ENCODE results near the gene TRPM5.
A peak's percentile ranks its signal among the peaks of the same experiment; 100 is the strongest.
"Not testable (repeated sequence)": the region's sequence is repeated elsewhere in the genome, so short reads cannot be mapped to it uniquely, and the experiment has no call there.

The TRPM5 gene

GRCh38 chr11:2443881-2444820 is at the start of gene TRPM5:
Gene TRPM5 (minus strand): TSS chr11:2444514. CDS start chr11:2423036, 21,478 bp downstream.
- DNase-seq: no peak

GRCh38 chr11:2489083-2489482 is 44.8 kb upstream of the TRPM5 start:
- no peak for DNase-seq

- no peak for DNase-seq
These were observed 43.7 kb upstream of the TRPM5 start for GRCh38 chr11:2488004-2488403.

- no peak for DNase-seq
These were observed 40.3 kb upstream of the TRPM5 start for GRCh38 chr11:2484576-2485125.

GRCh38 chr11:2483426-2483825 is 39.1 kb upstream of the TRPM5 start:
- DNase-seq: peak in 1 of 2 experiments; percentile 39

- peak in 1 of 2 experiments; percentile 38 for DNase-seq
These were observed 38.4 kb upstream of the TRPM5 start for GRCh38 chr11:2482745-2483144.

- no peak for DNase-seq
These were observed 37.9 kb upstream of the TRPM5 start for GRCh38 chr11:2482204-2482603.

- DNase-seq: peak in 1 of 2 experiments; percentile 1
These were observed 36.9 kb upstream of the TRPM5 start for GRCh38 chr11:2481253-2481652.

- no peak for DNase-seq
These were observed 36.5 kb upstream of the TRPM5 start for GRCh38 chr11:2480874-2481220.

- DNase-seq: not testable (repeated sequence)
These were observed 36.0 kb upstream of the TRPM5 start for GRCh38 chr11:2480067-2480873.

- no peak for DNase-seq
These were observed 33.6 kb upstream of the TRPM5 start for GRCh38 chr11:2477936-2478335.

- DNase-seq: no peak
These were observed 32.9 kb upstream of the TRPM5 start for GRCh38 chr11:2477254-2477653.

- DNase-seq: peak in 1 of 2 experiments; percentile 2
These were observed 31.0 kb upstream of the TRPM5 start for GRCh38 chr11:2475136-2475918.

- peak; percentile 84 to 90 for DNase-seq
These were observed 30.0 kb upstream of the TRPM5 start for GRCh38 chr11:2474059-2474901.

GRCh38 chr11:2473361-2474058 is 29.2 kb upstream of the TRPM5 start:
- DNase-seq: peak in 1 of 2 experiments; percentile 33

GRCh38 chr11:2472428-2473186 is 28.3 kb upstream of the TRPM5 start:
- DNase-seq: no peak

GRCh38 chr11:2471804-2472096 is 27.4 kb upstream of the TRPM5 start:
- DNase-seq: no peak

GRCh38 chr11:2471048-2471803 is 26.9 kb upstream of the TRPM5 start:
- no peak for DNase-seq

GRCh38 chr11:2470495-2470894 is 26.2 kb upstream of the TRPM5 start:
- DNase-seq: no peak

Measured in SHP77 (cell line).